ENCODE results near the gene WIF1.

DNA sequence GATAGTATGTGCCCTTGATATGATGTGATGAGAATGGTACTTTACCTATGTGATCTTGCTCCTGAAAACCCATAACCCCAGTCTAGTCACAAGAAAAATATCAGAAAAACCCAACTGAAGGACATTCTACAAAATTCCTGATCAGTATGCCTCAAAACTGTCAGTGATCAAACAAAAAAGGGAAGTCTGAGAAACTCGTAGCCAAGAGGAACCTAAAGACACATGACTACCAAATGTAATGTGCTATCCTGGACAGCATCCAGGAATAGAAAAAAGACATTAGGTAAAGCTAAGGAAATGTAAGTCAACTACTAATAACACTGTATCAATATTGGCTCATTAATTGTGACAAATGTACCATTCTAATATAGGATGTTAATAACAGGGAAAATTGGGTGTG lies 4.1 kb upstream of the WIF1 start:
- TF ChIP-seq RORB (CRISPR knock-in tag; IDR thresholded peaks at IDR 0.05) (no peak), ZMAT4 (CRISPR knock-in tag; IDR thresholded peaks at IDR 0.05) (no peak), MAX (CRISPR knock-in tag; IDR thresholded peaks at IDR 0.05) (no peak), KAT7 (CRISPR knock-in tag; IDR thresholded peaks at IDR 0.05; ENCODE audit: borderline replicate concordance) (no peak), ZNF263 (CRISPR knock-in tag; IDR thresholded peaks at IDR 0.05; ENCODE audit: low read depth) (no peak), RELA (CRISPR knock-in tag; IDR thresholded peaks at IDR 0.05; ENCODE audit: borderline replicate concordance) (no peak), OVOL2 (CRISPR knock-in tag; IDR thresholded peaks at IDR 0.05; ENCODE audit: borderline replicate concordance) (no peak), CTCF (IDR thresholded peaks at IDR 0.05) (no peak), TCF7 (CRISPR knock-in tag; IDR thresholded peaks at IDR 0.05; ENCODE audit: low read depth) (no peak), NFE2L1 (CRISPR knock-in tag; IDR thresholded peaks at IDR 0.05) (no peak)
- TF ChIP-seq, protein P1, sequence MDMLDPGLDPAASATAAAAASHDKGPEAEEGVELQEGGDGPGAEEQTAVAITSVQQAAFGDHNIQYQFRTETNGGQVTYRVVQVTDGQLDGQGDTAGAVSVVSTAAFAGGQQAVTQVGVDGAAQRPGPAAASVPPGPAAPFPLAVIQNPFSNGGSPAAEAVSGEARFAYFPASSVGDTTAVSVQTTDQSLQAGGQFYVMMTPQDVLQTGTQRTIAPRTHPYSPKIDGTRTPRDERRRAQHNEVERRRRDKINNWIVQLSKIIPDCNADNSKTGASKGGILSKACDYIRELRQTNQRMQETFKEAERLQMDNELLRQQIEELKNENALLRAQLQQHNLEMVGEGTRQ (CRISPR knock-in tag; IDR thresholded peaks at IDR 0.05), result no peak
- TF ChIP-seq, protein P2, sequence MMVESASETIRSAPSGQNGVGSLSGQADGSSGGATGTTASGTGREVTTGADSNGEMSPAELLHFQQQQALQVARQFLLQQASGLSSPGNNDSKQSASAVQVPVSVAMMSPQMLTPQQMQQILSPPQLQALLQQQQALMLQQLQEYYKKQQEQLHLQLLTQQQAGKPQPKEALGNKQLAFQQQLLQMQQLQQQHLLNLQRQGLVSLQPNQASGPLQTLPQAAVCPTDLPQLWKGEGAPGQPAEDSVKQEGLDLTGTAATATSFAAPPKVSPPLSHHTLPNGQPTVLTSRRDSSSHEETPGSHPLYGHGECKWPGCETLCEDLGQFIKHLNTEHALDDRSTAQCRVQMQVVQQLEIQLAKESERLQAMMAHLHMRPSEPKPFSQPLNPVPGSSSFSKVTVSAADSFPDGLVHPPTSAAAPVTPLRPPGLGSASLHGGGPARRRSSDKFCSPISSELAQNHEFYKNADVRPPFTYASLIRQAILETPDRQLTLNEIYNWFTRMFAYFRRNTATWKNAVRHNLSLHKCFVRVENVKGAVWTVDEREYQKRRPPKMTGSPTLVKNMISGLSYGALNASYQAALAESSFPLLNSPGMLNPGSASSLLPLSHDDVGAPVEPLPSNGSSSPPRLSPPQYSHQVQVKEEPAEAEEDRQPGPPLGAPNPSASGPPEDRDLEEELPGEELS (CRISPR knock-in tag; IDR thresholded peaks at IDR 0.05), result no peak
- TF ChIP-seq, protein P3, sequence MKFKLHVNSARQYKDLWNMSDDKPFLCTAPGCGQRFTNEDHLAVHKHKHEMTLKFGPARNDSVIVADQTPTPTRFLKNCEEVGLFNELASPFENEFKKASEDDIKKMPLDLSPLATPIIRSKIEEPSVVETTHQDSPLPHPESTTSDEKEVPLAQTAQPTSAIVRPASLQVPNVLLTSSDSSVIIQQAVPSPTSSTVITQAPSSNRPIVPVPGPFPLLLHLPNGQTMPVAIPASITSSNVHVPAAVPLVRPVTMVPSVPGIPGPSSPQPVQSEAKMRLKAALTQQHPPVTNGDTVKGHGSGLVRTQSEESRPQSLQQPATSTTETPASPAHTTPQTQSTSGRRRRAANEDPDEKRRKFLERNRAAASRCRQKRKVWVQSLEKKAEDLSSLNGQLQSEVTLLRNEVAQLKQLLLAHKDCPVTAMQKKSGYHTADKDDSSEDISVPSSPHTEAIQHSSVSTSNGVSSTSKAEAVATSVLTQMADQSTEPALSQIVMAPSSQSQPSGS (CRISPR knock-in tag; IDR thresholded peaks at IDR 0.05; ENCODE audit: borderline replicate concordance, low read depth), result no peak
- TF ChIP-seq, protein P4, sequence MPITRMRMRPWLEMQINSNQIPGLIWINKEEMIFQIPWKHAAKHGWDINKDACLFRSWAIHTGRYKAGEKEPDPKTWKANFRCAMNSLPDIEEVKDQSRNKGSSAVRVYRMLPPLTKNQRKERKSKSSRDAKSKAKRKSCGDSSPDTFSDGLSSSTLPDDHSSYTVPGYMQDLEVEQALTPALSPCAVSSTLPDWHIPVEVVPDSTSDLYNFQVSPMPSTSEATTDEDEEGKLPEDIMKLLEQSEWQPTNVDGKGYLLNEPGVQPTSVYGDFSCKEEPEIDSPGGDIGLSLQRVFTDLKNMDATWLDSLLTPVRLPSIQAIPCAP (CRISPR knock-in tag; IDR thresholded peaks at IDR 0.05), result no peak

All from WTC11 (cell line).